GM21723 (cell line): Measurements from ENCODE around the gene SLC24A3.

Source experiments
- ATAC-seq: cut with Tn5 transposase; IDR thresholded peaks from one replicate; pipeline ENCODE4 v1.9.1; 2021; ENCODE audit warnings: mild to moderate bottlenecking, moderate library complexity; ENCODE audit not compliant: unreplicated experiment

SLC24A3 gene

GRCh38 chr20:19416627-19417026, 204.2 kb downstream of the SLC24A3 start:
- ATAC-seq: no peak

- ATAC-seq: no peak
These were observed 207.0 kb downstream of the SLC24A3 start for GRCh38 chr20:19419396-19419795.

DNA sequence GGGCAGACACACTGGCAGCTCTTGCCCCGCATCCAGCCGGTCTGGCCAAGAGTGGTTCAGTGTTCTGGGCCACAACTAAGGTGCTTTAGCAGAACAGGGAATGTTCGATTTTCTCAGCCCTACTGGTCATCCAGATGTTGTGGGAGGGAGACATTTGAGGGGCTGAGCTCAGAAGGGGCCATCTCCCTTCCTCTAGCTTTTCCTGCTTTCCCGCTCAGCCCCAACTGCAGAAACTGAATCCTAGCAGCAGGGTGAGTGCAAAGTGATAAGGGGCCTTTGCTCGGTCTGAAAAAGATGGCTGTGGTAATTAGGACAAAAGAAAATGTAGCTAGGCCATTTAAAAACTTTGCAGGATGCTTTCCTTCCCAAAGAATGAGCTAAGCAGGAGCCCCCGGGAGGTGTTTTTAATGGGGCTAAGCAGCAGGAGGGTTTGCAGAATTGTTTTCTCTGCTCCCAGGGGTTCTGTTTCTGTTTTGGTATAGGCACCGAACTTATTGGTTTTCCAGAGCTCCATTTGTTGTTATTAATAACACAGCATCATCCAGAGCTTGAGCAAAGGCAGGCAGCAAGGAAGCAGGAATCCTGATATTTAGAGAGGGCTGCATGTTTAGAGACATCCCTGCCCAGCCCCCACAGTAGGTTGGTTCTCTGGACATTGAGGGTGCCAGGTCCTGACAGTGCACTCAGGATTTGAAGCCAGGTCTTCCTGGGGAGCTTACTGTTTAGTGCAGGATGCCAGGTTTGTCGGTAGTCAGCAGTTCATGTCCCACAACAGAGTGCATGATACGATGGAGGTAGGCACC, 210.9 kb downstream of the SLC24A3 start:
- no peak for ATAC-seq

DNA sequence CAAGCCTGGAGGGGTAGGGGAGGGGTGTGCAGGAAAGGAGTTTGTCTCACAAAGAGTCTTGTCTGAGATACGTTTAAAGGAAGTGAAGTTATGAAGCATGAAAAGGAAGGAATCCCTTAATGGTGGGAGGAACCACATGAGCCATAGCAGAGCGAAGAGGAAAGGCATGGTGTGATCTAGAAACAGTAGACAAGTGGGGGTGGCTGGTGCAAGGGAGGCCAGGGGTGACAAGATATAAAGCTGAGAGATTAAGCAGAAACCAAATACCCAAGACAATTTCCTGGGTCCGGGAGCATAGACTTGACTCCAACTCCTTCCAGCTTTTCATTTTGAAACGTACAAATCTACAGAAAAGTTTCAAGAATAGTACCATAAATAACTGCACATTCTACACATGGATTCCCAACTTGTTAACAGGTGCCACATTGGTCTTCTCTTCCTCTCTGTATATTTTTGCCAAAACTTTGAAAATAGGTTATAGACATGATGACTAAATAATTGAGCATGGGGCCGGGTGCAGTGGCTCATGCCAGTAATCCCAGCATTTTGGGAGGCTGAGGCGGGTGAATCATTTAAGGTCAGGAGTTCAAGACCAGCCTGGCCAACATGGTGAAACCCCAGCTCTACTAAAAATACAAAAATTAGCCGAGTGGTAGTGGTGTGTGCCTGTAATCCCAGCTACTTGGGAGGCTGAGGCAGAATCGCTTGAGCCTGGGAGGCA, 211.6 kb downstream of the SLC24A3 start:
- ATAC-seq: no peak

GRCh38 chr20:19426356-19426755, 213.9 kb downstream of the SLC24A3 start:
- ATAC-seq: no peak

GRCh38 chr20:19427480-19427879, 215.0 kb downstream of the SLC24A3 start:
- no peak for ATAC-seq

DNA sequence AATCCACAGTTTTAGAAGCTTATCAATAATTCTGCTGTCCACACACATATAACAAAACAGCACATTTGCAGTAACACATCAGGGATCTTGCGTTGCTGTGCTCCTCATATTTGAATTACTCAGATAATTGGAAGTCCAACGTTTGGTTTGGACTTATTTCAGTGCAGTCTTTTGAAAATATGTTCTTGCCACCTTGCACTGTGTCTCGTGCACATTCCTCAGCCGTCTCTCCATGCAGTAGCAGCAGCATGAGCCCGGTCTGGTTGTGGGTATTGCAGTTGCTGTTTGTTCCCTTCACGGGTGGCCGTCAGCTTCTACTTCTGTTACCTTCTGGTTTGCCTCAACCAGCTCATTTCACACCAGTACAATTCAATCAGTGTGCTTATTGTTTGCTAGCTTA, 215.5 kb downstream of the SLC24A3 start:
- ATAC-seq: no peak

DNA sequence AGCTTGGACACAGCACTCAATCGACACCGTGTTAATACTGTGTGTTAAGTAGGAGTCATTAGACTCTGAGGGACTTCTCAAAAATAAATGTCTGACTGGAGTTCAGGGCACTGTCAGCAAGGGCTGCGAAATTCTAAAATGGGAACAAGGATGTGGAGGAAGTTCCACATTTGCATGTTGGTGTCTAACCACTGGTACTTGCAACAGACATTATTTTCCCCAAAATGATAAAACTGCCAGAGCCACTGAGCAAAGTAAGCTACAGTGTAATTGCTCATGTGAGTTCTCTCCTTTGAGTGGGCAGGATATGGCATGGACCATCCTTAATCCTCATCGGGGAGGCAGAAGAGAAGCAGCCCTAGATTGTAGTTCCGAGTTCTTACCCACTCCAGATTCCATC, 215.9 kb downstream of the SLC24A3 start:
- ATAC-seq: no peak

DNA sequence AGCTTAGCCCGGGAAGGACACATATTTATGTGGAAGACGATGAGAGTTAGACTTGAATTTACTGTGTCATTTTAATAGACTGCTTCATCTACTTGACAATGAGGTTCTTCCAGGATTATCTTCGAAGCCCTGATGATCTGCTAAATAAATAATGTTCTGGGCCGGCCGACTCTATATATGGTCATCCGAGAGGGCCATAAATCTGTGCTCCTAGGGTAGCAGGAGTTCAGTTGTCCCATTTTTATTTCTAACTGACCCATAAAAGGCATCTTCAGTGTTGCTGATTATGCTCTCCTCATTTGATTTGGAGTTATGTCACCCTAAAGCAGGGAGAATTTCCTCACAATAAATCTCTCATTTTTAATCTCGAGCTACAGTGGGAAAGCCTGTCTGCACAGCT, 217.1 kb downstream of the SLC24A3 start:
- ATAC-seq: no peak

DNA sequence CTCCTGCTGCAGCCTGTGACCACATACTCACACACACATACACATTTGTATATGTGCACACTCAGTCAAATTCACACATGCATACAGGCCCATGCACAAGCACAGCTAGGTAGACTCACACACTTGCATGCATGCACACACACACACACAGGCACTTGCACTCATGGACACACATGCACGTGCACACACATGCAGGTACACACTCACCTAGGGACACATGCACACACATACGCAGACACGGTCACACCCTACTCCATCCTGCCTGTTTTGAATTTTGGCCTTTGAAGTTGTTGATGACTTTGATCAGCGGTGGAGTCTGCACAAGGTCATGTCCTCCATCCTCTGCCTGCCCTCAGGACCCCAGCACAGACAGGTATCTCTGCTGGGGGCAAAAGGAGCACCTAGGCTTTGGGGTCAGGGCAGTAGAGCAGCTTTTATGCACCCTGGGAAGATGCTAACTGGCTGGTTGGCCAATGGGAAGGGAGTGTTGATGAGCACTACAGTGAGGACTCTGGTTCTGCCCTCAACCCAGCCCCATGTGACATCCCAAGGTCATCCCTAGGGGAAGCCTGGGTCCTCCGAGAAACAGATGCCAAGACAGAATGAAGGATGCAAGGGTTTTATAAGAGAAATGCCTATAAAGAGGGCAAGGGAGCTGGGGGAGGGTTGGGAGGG, 218.3 kb downstream of the SLC24A3 start:
- no peak for ATAC-seq

DNA sequence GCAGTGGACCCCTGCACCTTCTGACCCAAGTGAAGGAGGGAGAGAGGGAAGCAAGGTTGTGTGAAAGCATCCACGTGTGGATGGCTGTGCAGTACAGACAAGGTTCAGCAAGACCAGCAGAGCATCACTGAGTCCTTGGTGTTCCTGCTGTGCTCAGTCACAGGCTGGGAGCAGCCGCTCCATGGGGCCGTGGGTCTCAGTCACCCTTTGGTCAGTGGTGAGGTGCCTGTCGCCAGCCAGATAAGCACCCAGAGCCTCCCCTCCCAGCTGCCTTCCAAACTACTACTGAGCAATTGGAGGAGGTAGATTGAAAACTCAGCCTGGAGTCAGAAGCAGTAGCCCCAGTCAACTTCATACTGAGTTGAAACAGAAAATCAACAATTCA, 218.9 kb downstream of the SLC24A3 start:
- no peak for ATAC-seq

DNA sequence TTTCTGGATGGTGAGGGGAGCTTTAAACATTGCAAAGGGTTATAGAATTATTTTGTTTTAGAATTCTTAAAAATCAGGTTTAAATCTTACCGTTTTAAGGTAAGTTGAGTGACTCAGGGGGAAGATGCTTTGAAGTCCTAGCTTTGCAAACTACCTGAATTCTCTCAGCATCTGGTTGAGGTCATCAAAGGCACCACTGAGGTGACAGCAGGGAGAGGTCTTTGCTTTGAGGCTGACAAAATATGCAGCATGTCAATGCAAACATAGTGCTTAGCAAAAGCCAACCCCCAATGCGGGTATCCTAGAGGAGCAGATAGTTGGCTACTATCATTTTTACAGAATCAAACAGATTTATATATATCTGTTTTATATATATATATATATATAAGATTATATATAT, 219.5 kb downstream of the SLC24A3 start:
- no peak for ATAC-seq

- peak; percentile 83 for ATAC-seq
These were observed 221.2 kb downstream of the SLC24A3 start for GRCh38 chr20:19433371-19434350.

DNA sequence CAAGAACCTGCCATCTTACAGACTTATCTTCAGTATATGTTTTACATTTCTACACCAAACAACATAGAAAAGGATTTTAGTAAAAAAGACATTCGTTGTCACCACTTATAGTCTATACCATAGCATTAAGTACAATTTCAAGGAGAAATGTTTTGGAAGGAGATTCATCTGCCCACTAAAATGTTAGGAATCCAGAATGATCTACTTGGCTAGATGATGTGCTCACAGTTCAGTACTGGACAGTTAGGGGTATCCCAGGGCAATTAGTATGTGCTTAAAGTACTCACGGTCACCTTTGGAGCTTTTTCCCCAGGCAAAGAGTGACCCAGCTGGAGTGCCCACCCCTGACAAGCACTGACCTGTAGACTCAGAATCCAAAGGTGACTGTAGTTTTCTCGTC, 222.9 kb downstream of the SLC24A3 start:
- no peak for ATAC-seq

DNA sequence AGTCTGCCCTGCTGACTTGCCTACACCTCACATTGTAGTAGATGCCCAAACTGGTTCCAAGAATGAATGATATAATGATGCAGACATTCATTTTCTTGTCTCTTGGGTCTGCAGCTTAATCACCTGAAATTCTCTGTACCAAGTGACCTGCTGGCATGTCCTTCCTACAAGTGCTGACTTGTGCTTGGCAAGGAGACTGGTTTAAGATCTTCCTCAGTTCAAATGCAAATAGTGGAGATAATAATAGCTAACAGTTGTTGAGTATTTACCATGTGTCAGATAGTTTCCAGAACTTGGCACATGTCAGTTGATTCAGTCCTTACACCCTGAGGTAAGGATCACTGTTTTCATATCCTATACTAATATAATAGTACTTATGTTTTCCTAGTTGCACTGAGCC, 223.4 kb downstream of the SLC24A3 start:
- ATAC-seq: no peak

- ATAC-seq: no peak
These were observed 226.0 kb downstream of the SLC24A3 start for GRCh38 chr20:19438488-19438887.

GRCh38 chr20:19440660-19441527, 228.5 kb downstream of the SLC24A3 start:
- ATAC-seq: no peak

DNA sequence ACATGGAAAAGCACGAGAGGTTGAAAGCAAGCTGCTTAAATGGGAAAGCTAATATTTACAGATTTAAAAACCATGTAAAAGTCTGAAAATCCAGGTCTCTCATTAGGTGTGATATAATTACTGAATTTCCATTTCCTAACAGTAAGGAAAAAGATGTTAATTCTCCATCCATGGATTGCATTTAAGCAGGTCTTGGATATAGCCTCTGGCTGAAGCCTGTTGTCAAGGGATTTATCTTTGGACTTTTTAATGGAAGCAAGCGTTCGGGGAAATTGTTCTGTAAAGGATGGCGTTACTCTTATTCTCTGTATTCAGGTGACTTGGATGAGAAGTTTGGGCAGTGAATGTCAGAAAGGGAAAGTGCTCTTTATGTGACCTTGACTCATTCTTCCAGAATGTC, 233.8 kb downstream of the SLC24A3 start:
- ATAC-seq: no peak

GRCh38 chr20:19448632-19449031, 236.2 kb downstream of the SLC24A3 start:
- ATAC-seq: no peak

- no peak for ATAC-seq
These were observed 236.6 kb downstream of the SLC24A3 start for GRCh38 chr20:19449051-19449450.
